Stomach (tissue), 9 donors: Measurements from ENCODE around the gene JAGN1. TPM values are rescaled to one million over a fixed set of nuclear protein-coding genes. Genes with fewer than 3 reads are reported as not detected.

Source experiments
- DNase-seq, 2 donors: peaks; one replicate each; pipeline versions ENCODE4 v3.0.0 to v3.0.0-alpha.2; 2013 to 2019
- H3K27ac ChIP-seq, 5 donors: fragments of 200-600 bp in 4 of 5; sonication (generic) in 4 of 5; one replicate each; pipeline ENCODE4 v1.5.1; 2013 to 2019; ENCODE audit warnings: mild to moderate bottlenecking in 1 of 5, moderate library complexity in 1 of 5
- H3K27me3 ChIP-seq, 3 donors: fragments of 200-600 bp; sonication (generic); one replicate each; pipeline ENCODE4 v1.5.1; 2017 to 2019; ENCODE audit warnings: mixed run types in 1 of 3
- H3K36me3 ChIP-seq, 4 donors: fragments of 200-600 bp; sonication (generic); 1 replicate in 3 of 4; 2 replicates in 1 of 4; pipeline ENCODE4 v1.5.1; 2016 to 2019
- H3K4me1 ChIP-seq, 4 donors: fragments of 200-600 bp; sonication (generic); one replicate each; pipeline ENCODE4 v1.5.1; 2016 to 2019
- H3K4me3 ChIP-seq, 4 donors: fragments of 200-600 bp; sonication (generic) in 3 of 4; one replicate each; pipeline ENCODE4 v1.5.1; 2016 to 2019; ENCODE audit warnings: mild to moderate bottlenecking in 1 of 4
- H3K9me3 ChIP-seq, 4 donors: fragments of 200-600 bp; sonication (generic); one replicate each; pipeline ENCODE4 v1.5.1; 2016 to 2019
- CTCF ChIP-seq, 7 experiments: fragments of 450-650 bp in 4 of 7; fragments of 200-600 bp in 3 of 7; sonication (generic) in 3 of 7; IDR thresholded peaks; one replicate each; pipeline ENCODE4 v1.5.1; 2016 to 2019; ENCODE audit warnings: antibody characterized with exemption in 7 of 7, control low read depth in 2 of 7, mild to moderate bottlenecking in 1 of 7
- EP300 ChIP-seq: sonication (generic); formaldehyde crosslinking; IDR thresholded peaks from one replicate; pipeline ENCODE4 v1.6.1; 2017; ENCODE audit warnings: antibody characterized with exemption
- POLR2A ChIP-seq, 4 donors: fragments of 450-650 bp; IDR thresholded peaks; one replicate each; pipeline ENCODE4 v1.6.1; 2016; ENCODE audit warnings: antibody characterized with exemption in 4 of 4, control low read depth in 2 of 4, mild to moderate bottlenecking in 1 of 4, moderate library complexity in 1 of 4
- POLR2AphosphoS5 ChIP-seq, 3 donors: sonication (generic); formaldehyde crosslinking; IDR thresholded peaks; one replicate each; pipeline ENCODE4 v1.6.1; 2016; ENCODE audit warnings: antibody characterized with exemption in 3 of 3
- WGBS, 5 donors: extraction: QIAGEN DNeasy Blood & Tissue Kit in 3 of 5; methylation state at CpG; one replicate each; pipeline versions ENCODE4 v1.1.5 to v1.1.7; 2013 to 2018; 5-methylcytosine and 5-hydroxymethylcytosine counted together
- intact Hi-C: fragments of 100-400 bp; cut with DNase I; formaldehyde crosslinking; loops from one replicate; pipeline ENCODE4 v1.15.1; 2023; ENCODE audit warnings: low total_unique reads
- polyA plus RNA-seq, 3 donors: library from polyadenylated mRNA; stranded (reverse); fragments of 200-250 nt; gene quantifications; one replicate each; pipeline ENCODE4 v1.2.3, GENCODE V29; 2013
- total RNA-seq, 5 donors: library from RNA; depleted of rRNA; stranded (reverse); fragments of >200 nt; gene quantifications; one replicate each; pipeline versions ENCODE4 v1.1.0 to v1.2.3, GENCODE V29; 2014 to 2016
- donor health status: healthy with polysubstance abuse.
- donor health status: Bipolar disorder and iron deficiency.
- donor health status: healthy.

Gene JAGN1
- total and polyA plus RNA-seq, 8 donors: 9.4 to 56.6 (median 26.5) TPM; not detected in 1

GRCh38 chr3:9909221-9910013 is 19.0 kb downstream of the JAGN1 start:
- H3K4me3 ChIP-seq: no peak overlapping the region
- DNase-seq: peak in 1 of 2 donors; percentile 40
- intact Hi-C loops: loop anchor here (10.0 kb wide), 1 partner anchor 65 kb away; the partner anchor contains the start of gene RPUSD3
- WGBS, 5 donors: 62 to 81% (median 74%) methylated on average over 7 of the region's 7 CpGs
- no peaks in the 10 kb centered on the region for H3K27me3 ChIP-seq
- no peak overlapping the region for H3K27ac ChIP-seq
- peaks cover 6 to 34% (median 27%) of the 10 kb centered on the region in 4 donors for H3K36me3 ChIP-seq
- TF ChIP-seq POLR2AphosphoS5 (IDR thresholded peaks at IDR 0.05): no peak
- TF ChIP-seq EP300: no peak
- TF ChIP-seq POLR2A (IDR thresholded peaks at IDR 0.05): no peak
- TF ChIP-seq CTCF (IDR thresholded peaks at IDR 0.05): no peak
- H3K9me3 ChIP-seq: no peaks in the 10 kb centered on the region
- peaks cover 7 to 36% (median 24%) of the 10 kb centered on the region in 4 donors for H3K4me1 ChIP-seq

GRCh38 chr3:9911863-9912262 is 21.5 kb downstream of the JAGN1 start:
- H3K27ac ChIP-seq: no peak overlapping the region
- TF ChIP-seq POLR2AphosphoS5 (IDR thresholded peaks at IDR 0.05): no peak
- H3K4me3 ChIP-seq: no peak overlapping the region
- H3K9me3 ChIP-seq: no peaks in the 10 kb centered on the region
- intact Hi-C loops: loop anchor here (10.0 kb wide), 1 partner anchor 67 kb away; the partner anchor contains the start of gene RPUSD3
- 79 to 87% (median 85%) methylated on average over 7 to 8 of the region's 8 CpGs for WGBS, 5 donors
- peaks cover 30 to 58% (median 47%) of the 10 kb centered on the region in 4 donors for H3K4me1 ChIP-seq
- no peaks in the 10 kb centered on the region for H3K27me3 ChIP-seq
- no peak for DNase-seq
- peaks cover 5 to 31% (median 27%) of the 10 kb centered on the region in 4 donors for H3K36me3 ChIP-seq

GRCh38 chr3:9912294-9912935 is 22.0 kb downstream of the JAGN1 start:
- DNase-seq: no peak
- Histone ChIP-seq H3K9me3 (no peaks in the 10 kb centered on the region), H3K36me3 (peaks cover 0 to 29% (median 27%) of the 10 kb centered on the region in 4 donors), H3K27me3 (no peaks in the 10 kb centered on the region), H3K4me1 (peaks cover 33 to 63% (median 52%) of the 10 kb centered on the region in 4 donors), H3K4me3 (no peak overlapping the region), H3K27ac (no peak overlapping the region)
- WGBS, 5 donors: 48 to 73% (median 63%) methylated on average over 7 of the region's 7 CpGs
- TF ChIP-seq POLR2A (IDR thresholded peaks at IDR 0.05) (no peak), POLR2AphosphoS5 (IDR thresholded peaks at IDR 0.05) (peak in 2 of 3 donors; percentile 49 to 66)
- intact Hi-C loops: loop anchor here (10.0 kb wide), 1 partner anchor 68 kb away; the partner anchor contains the start of gene RPUSD3

- TF ChIP-seq POLR2AphosphoS5 (IDR thresholded peaks at IDR 0.05) (no peak), CTCF (IDR thresholded peaks at IDR 0.05) (no peak), POLR2A (IDR thresholded peaks at IDR 0.05) (no peak), EP300 (no peak)
- Histone ChIP-seq H3K4me3 (no peak overlapping the region), H3K4me1 (peaks cover 44 to 75% (median 63%) of the 10 kb centered on the region in 4 donors), H3K27me3 (no peaks in the 10 kb centered on the region), H3K27ac (peak overlapping the region; percentile 3 to 94 (median 90)), H3K36me3 (peaks cover 0 to 29% (median 19%) of the 10 kb centered on the region in 4 donors), H3K9me3 (no peaks in the 10 kb centered on the region)
- DNase-seq: no peak
- intact Hi-C loops: loop anchor here (10.0 kb wide), 1 partner anchor 69 kb away; the partner anchor contains the start of gene RPUSD3
- 41 to 55% (median 45%) methylated on average over 5 of the region's 5 CpGs for WGBS, 5 donors
These were observed 23.2 kb downstream of the JAGN1 start for GRCh38 chr3:9913601-9914000.

- no peak for TF ChIP-seq CTCF (IDR thresholded peaks at IDR 0.05)
- TF ChIP-seq EP300: no peak
- no peak for TF ChIP-seq POLR2A (IDR thresholded peaks at IDR 0.05)
- no peak for TF ChIP-seq POLR2AphosphoS5 (IDR thresholded peaks at IDR 0.05)
- H3K4me1 ChIP-seq: peaks cover 44 to 76% (median 64%) of the 10 kb centered on the region in 4 donors
- H3K4me3 ChIP-seq: no peak overlapping the region
- WGBS, 5 donors: 11 to 44% (median 27%) methylated on average over 1 of the region's 1 CpG
- H3K36me3 ChIP-seq: peaks cover 0 to 25% (median 16%) of the 10 kb centered on the region in 4 donors
- H3K27ac ChIP-seq: peak overlapping the region; percentile 84 to 94 (median 90)
- DNase-seq: peak in 1 of 2 donors; percentile 35
- intact Hi-C loops: loop anchor here (10.0 kb wide), 1 partner anchor 69 kb away; the partner anchor contains the start of gene RPUSD3
- no peaks in the 10 kb centered on the region for H3K9me3 ChIP-seq
- no peaks in the 10 kb centered on the region for H3K27me3 ChIP-seq
These were observed 23.6 kb downstream of the JAGN1 start for GRCh38 chr3:9914011-9914410.
